Bladder microvascular endothelial cell (primary cell): Measurements from ENCODE around the gene SPDYE17. TPM values are rescaled to one million over a fixed set of nuclear protein-coding genes. Genes with fewer than 3 reads are reported as not detected.

ENCODE experiments used
- total RNA-seq: library from RNA; depleted of rRNA; stranded (reverse); fragments of >200 nt; gene quantifications from 2 replicates; pipeline ENCODE4 v1.2.3, GENCODE V29; 2014

The SPDYE17 gene, protein sequence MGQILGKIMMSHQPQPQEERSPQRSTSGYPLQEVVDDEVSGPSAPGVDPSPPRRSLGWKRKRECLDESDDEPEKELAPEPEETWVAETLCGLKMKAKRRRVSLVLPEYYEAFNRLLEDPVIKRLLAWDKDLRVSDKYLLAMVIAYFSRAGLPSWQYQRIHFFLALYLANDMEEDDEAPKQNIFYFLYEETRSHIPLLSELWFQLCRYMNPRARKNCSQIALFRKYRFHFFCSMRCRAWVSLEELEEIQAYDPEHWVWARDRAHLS
- total RNA-seq: not detected in 2 replicates

DNA sequence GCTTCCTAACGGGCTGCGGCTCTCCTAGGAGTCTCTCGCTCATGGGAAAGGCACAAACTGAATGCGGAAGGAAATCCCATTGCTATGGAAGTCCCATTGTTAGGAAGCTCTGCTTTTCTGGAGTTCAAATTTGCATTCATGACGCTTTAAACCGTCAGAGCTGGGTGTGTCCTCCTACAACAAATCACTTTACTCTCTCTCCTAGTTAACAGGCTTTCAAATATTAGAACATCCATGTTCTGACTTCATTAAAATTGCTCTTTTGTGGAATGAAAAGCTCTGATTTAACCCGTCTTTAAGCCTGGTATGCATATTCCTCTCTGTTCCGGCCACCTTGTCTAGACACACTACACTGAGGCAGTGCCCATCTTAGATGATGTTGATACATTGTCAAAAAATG is at the start of gene SPDYE17:
TSS of gene SPDYE17 (minus strand) at position 101 of the 400 bp plus-strand sequence. CDS start 1,791 bp downstream, outside the sequence.

GRCh38 chr7:77062557-77062956 is 30.4 kb upstream of the SPDYE17 start, which contains the start of gene SPDYE18:
Gene SPDYE18 (minus strand): TSS chr7:77062558. CDS start chr7:77060512, 2,046 bp downstream.

Other genes starting within 250 kb of the SPDYE17 start
- 0.49 and 0.57 TPM in 2 replicates for gene SPDYE18, start 30.2 kb upstream of the SPDYE17 start, total RNA-seq
- 1.1 and 1.5 TPM in 2 replicates for gene CCDC146, start 90.3 kb upstream of the SPDYE17 start, total RNA-seq
- gene FGL2, start 167.5 kb upstream of the SPDYE17 start, total RNA-seq: 0.16 and 0.38 TPM in 2 replicates